HepG2 (cell line): ENCODE results near the gene ZMYND8. TPM values are rescaled to one million over a fixed set of nuclear protein-coding genes. Genes with fewer than 3 reads are reported as not detected.
A peak's percentile ranks its signal among the peaks of the same experiment; 100 is the strongest.

Experiments
- AGO1 ChIP-seq: fragments of 200-400 bp; formaldehyde crosslinking; IDR thresholded peaks from 2 replicates; pipeline ENCODE4 v1.6.1; 2017; ENCODE audit warnings: mild to moderate bottlenecking, low read depth, low read length, moderate library complexity; ENCODE audit not compliant: poor library complexity, severe bottlenecking
- ELF4 ChIP-seq: sonication (generic); formaldehyde crosslinking; IDR thresholded peaks from 2 replicates; pipeline ENCODE4 v1.5.0; 2020; ENCODE audit warnings: missing genetic modification reagents, mild to moderate bottlenecking, moderate library complexity, borderline replicate concordance
- ETV6 ChIP-seq: sonication (generic); formaldehyde crosslinking; conservative IDR thresholded peaks from 2 replicates; pipeline ENCODE4 v1.4.0; 2020; ENCODE audit warnings: missing genetic modification reagents
- EZH2 ChIP-seq: conservative IDR thresholded peaks from 2 replicates; pipeline ENCODE4 v1.6.1; 2012; ENCODE audit warnings: mild to moderate bottlenecking, low read depth, low read length, moderate library complexity
- HHEX ChIP-seq: IDR thresholded peaks from 2 replicates; pipeline ENCODE4 v1.6.1; 2016; ENCODE audit warnings: control low read depth
- HNRNPH1 ChIP-seq: fragments of 200-400 bp; formaldehyde crosslinking; optimal IDR thresholded peaks from 2 replicates; pipeline ENCODE3; 2017; ENCODE audit warnings: mild to moderate bottlenecking, low read depth, low read length
- KLF9 ChIP-seq: IDR thresholded peaks from 2 replicates; pipeline ENCODE4 v1.6.1; 2016; ENCODE audit warnings: low read depth
- NFIC ChIP-seq: IDR thresholded peaks from 2 replicates; pipeline ENCODE4 v1.6.1; 2012; ENCODE audit warnings: mild to moderate bottlenecking, low read length, inconsistent platforms
- POGZ ChIP-seq: sonication (generic); formaldehyde crosslinking; IDR thresholded peaks from 2 replicates; pipeline ENCODE4 v1.4.0; 2020; ENCODE audit warnings: mild to moderate bottlenecking, missing genetic modification reagents
- SALL1 ChIP-seq: sonication (generic); formaldehyde crosslinking; IDR thresholded peaks from 2 replicates; pipeline ENCODE4 v1.8.0; 2022; ENCODE audit warnings: mild to moderate bottlenecking, missing genetic modification reagents
- SAP130 ChIP-seq: IDR thresholded peaks from 2 replicates; pipeline ENCODE4 v1.6.1; 2016; ENCODE audit warnings: low read depth
- SATB2 ChIP-seq: sonication (generic); formaldehyde crosslinking; IDR thresholded peaks from 2 replicates; pipeline ENCODE4 v1.5.0; 2020; ENCODE audit warnings: missing genetic modification reagents
- SMYD3 ChIP-seq: sonication (generic); formaldehyde crosslinking; IDR thresholded peaks from 2 replicates; pipeline ENCODE4 v1.8.1; 2023; ENCODE audit warnings: mild to moderate bottlenecking, missing genetic modification reagents
- SP2 ChIP-seq: sonication (generic); formaldehyde crosslinking; IDR thresholded peaks from 2 replicates; pipeline ENCODE4 v1.5.1; 2020; ENCODE audit warnings: mild to moderate bottlenecking, missing genetic modification reagents
- U2AF2 ChIP-seq: fragments of 200-400 bp; formaldehyde crosslinking; IDR thresholded peaks from 2 replicates; pipeline ENCODE4 v1.6.1; 2017; ENCODE audit warnings: low read depth, mild to moderate bottlenecking, low read length
- ZBTB7A ChIP-seq: sonication (generic); formaldehyde crosslinking; IDR thresholded peaks from 2 replicates; pipeline ENCODE4 v1.8.0; 2022; ENCODE audit warnings: mild to moderate bottlenecking, missing genetic modification reagents
- ZNF329 ChIP-seq: sonication (generic); formaldehyde crosslinking; IDR thresholded peaks from 2 replicates; pipeline ENCODE4 v1.9.0; 2021; ENCODE audit warnings: low read depth, mild to moderate bottlenecking, missing genetic modification reagents
- ZNF33B ChIP-seq: sonication (generic); formaldehyde crosslinking; IDR thresholded peaks from 2 replicates; pipeline ENCODE4 v1.5.1; 2020; ENCODE audit warnings: mild to moderate bottlenecking, missing genetic modification reagents
- ZNF446 ChIP-seq: sonication (generic); formaldehyde crosslinking; IDR thresholded peaks from 2 replicates; pipeline ENCODE4 v1.5.0; 2020; ENCODE audit warnings: mild to moderate bottlenecking, missing genetic modification reagents
- ZNF709 ChIP-seq: sonication (generic); formaldehyde crosslinking; IDR thresholded peaks from 2 replicates; pipeline ENCODE4 v1.5.0; 2020; ENCODE audit warnings: mild to moderate bottlenecking, missing genetic modification reagents
- ZNF792 ChIP-seq: IDR thresholded peaks from 2 replicates; pipeline ENCODE4 v1.6.1; 2016
- ZSCAN29 ChIP-seq: sonication (generic); formaldehyde crosslinking; conservative IDR thresholded peaks from 2 replicates; pipeline ENCODE4 v1.4.0; 2020; ENCODE audit warnings: mild to moderate bottlenecking, missing genetic modification reagents
- polyA plus RNA-seq, 8 experiments: library from polyadenylated mRNA; depleted of rRNA in 3 of 8; stranded (reverse) in 7 of 8; unstranded in 1 of 8; fragments of >200 nt; fragmentation: Illumina TruSeq in 4 of 8; extraction: Trizol in 4 of 8; gene quantifications; 2 replicates each; pipeline versions ENCODE4 v1.2.1 to v1.2.3, GENCODE V29; 2011 to 2016; ENCODE audit warnings: low read depth in 4 of 8, missing spikeins in 1 of 8, mixed read lengths in 1 of 8; ENCODE audit not compliant: insufficient read depth in 1 of 8
- total RNA-seq, 5 experiments: library from RNA; depleted of rRNA; stranded (reverse); fragments of >200 nt; fragmentation: Illumina TruSeq; extraction: Trizol; gene quantifications; 2 replicates each; pipeline ENCODE4 v1.2.3, GENCODE V29; 2016; ENCODE audit warnings: low read depth in 1 of 5
- TF ChIP-seq, protein P1 (sequence below): sonication (generic); formaldehyde crosslinking; IDR thresholded peaks from 2 replicates; pipeline ENCODE4 v1.5.0; 2020; ENCODE audit warnings: missing genetic modification reagents
- TF ChIP-seq, protein P2 (sequence below), 2 experiments: sonication (generic) in 1 of 2; formaldehyde crosslinking in 1 of 2; IDR thresholded peaks; 2 replicates each; pipeline versions ENCODE4 v1.4.0 to v1.6.1; 2016 to 2020; ENCODE audit warnings: borderline replicate concordance in 1 of 2, low read depth in 1 of 2, mild to moderate bottlenecking in 1 of 2, missing genetic modification reagents in 1 of 2
- TF ChIP-seq, protein P3 (sequence below): IDR thresholded peaks from 2 replicates; pipeline ENCODE4 v1.6.1; 2016; ENCODE audit warnings: low read depth, borderline replicate concordance

ZMYND8 gene
- total and polyA plus RNA-seq, 2 of the 13 experiments (the other 11 are each of a cell fraction or from before 2014, with no cell fraction given), result 53.9 to 84.7 TPM

GRCh38 chr20:47357296-47358038 is 968 bp upstream of the ZMYND8 start (continued):
- TF ChIP-seq, protein P1, sequence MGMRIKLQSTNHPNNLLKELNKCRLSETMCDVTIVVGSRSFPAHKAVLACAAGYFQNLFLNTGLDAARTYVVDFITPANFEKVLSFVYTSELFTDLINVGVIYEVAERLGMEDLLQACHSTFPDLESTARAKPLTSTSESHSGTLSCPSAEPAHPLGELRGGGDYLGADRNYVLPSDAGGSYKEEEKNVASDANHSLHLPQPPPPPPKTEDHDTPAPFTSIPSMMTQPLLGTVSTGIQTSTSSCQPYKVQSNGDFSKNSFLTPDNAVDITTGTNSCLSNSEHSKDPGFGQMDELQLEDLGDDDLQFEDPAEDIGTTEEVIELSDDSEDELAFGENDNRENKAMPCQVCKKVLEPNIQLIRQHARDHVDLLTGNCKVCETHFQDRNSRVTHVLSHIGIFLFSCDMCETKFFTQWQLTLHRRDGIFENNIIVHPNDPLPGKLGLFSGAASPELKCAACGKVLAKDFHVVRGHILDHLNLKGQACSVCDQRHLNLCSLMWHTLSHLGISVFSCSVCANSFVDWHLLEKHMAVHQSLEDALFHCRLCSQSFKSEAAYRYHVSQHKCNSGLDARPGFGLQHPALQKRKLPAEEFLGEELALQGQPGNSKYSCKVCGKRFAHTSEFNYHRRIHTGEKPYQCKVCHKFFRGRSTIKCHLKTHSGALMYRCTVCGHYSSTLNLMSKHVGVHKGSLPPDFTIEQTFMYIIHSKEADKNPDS, result peak; percentile 87; the same call in 1 of the 2 replicates
- TF ChIP-seq U2AF2, result 0 out of 2 replicates have a peak, but pooled peaks have one; percentile 55
- TF ChIP-seq ZNF792 (CRISPR knock-in tag), result peak; percentile 99
- TF ChIP-seq AGO1, result peak; percentile 76
- TF ChIP-seq HNRNPH1, result peak; percentile 93
- TF ChIP-seq HHEX, result peak; percentile 64; the same call in 1 of the 2 replicates
- TF ChIP-seq ZNF329 (CRISPR knock-in tag), result peak; percentile 92
- TF ChIP-seq NFIC, result no peak
- TF ChIP-seq ZNF446 (CRISPR knock-in tag), result peak; percentile 55; the same call in 1 of the 2 replicates
- peak; percentile 100 for TF ChIP-seq SAP130
- peak; percentile 59 for TF ChIP-seq ZBTB7A (CRISPR knock-in tag)
- TF ChIP-seq, protein P2, sequence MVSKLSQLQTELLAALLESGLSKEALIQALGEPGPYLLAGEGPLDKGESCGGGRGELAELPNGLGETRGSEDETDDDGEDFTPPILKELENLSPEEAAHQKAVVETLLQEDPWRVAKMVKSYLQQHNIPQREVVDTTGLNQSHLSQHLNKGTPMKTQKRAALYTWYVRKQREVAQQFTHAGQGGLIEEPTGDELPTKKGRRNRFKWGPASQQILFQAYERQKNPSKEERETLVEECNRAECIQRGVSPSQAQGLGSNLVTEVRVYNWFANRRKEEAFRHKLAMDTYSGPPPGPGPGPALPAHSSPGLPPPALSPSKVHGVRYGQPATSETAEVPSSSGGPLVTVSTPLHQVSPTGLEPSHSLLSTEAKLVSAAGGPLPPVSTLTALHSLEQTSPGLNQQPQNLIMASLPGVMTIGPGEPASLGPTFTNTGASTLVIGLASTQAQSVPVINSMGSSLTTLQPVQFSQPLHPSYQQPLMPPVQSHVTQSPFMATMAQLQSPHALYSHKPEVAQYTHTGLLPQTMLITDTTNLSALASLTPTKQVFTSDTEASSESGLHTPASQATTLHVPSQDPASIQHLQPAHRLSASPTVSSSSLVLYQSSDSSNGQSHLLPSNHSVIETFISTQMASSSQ (IDR thresholded peaks at IDR 0.05; ENCODE audit: low read depth), result peak; percentile 79; the same call in 1 of the 2 replicates
- TF ChIP-seq, protein P2 (CRISPR knock-in tag; IDR thresholded peaks at IDR 0.05; ENCODE audit: borderline replicate concordance), result peak; percentile 92
- no peak for TF ChIP-seq EZH2
- peak; percentile 99 for TF ChIP-seq SALL1 (CRISPR knock-in tag)
- TF ChIP-seq KLF9, result peak; percentile 98
- no peak; the same call in 1 of the 2 replicates for TF ChIP-seq ETV6 (CRISPR knock-in tag)
- peak; percentile 100 for TF ChIP-seq ELF4 (CRISPR knock-in tag)
- peak; percentile 98 for TF ChIP-seq SMYD3 (CRISPR knock-in tag)
- peak; percentile 84 for TF ChIP-seq ZNF709
- TF ChIP-seq SP2 (CRISPR knock-in tag), result peak; percentile 54
- TF ChIP-seq SATB2 (CRISPR knock-in tag), result peak; percentile 98
- TF ChIP-seq, protein P3, sequence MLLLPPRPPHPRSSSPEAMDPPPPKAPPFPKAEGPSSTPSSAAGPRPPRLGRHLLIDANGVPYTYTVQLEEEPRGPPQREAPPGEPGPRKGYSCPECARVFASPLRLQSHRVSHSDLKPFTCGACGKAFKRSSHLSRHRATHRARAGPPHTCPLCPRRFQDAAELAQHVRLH (CRISPR knock-in tag), result peak; percentile 99
- no peak for TF ChIP-seq ZNF33B
- peak; percentile 87 for TF ChIP-seq POGZ (CRISPR knock-in tag)
- peak; percentile 98 for TF ChIP-seq ZSCAN29 (CRISPR knock-in tag)
